ENCODE measurements around the gene CDX2. TPM values are rescaled to one million over a fixed set of nuclear protein-coding genes. Genes with fewer than 3 reads are reported as not detected.
A peak's percentile ranks its signal among the peaks of the same experiment; 100 is the strongest.

CDX2 gene
- total and polyA plus RNA-seq, 2 donors (not counting 1 experiment from before 2014, with no cell fraction given), result not detected

DNA sequence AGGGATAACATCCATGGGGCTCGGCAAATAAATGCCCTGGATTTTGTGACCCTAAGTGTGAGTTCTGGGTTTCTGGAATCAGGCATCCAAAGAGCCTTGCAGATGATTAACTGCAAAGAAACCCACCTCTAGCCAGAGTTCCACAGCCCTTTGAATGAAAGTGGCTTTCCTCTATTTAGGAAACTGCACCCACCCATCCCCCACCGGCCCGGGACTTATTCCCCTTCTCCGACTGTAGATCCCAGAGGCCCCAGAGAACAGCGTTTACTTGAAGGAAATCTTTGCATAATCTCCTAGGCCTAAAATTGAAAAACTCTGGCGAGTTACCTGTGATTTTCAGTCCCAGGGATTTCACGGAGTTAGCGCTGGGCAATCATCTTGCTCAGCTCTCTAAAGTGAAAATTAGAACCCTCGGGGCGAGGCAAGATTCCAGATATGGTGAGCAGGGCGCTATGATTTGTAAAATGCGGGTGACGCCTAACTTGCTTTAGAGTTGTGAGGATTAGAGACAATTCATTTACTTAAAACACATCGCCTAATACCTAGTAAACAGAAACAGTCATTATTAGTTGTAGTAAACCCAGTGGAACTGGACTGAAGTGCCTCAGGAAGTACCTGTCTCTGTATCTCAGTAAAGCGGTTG, 10.0 kb upstream of the CDX2 start:
- H3K27me3 ChIP-seq (replicated peaks in 1 of 4; ENCODE audit: control extremely low read depth in 1 of 4, control insufficient read depth in 3 of 4, insufficient read depth in 4 of 4, low read length in 3 of 4), result peaks cover 0 to 86% (median 65%) of the 10 kb centered on the region in 4 experiments
- H2AFZ ChIP-seq (ENCODE audit: insufficient read depth, low read depth, low read length, poor library complexity, severe bottlenecking), result no peak overlapping the region
- ChIA-PET CTCF (interaction anchor here (1.1 to 10.8 kb wide), 4 partner anchors 9 to 605 kb away, joined by 3 to 327 read pairs (median 4); partner anchors contain the start of gene URAD), POLR2A (no interaction called here)
- no peak overlapping the region for H3K9ac ChIP-seq (ENCODE audit: low read length)
- H3K27me3 Mint-ChIP-seq, result peaks cover 81% of the 10 kb centered on the region
- H4K20me1 ChIP-seq (ENCODE audit: control insufficient read depth, insufficient read depth, low read length, poor library complexity, severe bottlenecking), result no peaks in the 10 kb centered on the region
- DNase-seq, result peak; percentile 24
- no peak for ATAC-seq (ENCODE audit: low read depth)
- TF ChIP-seq, protein P1, sequence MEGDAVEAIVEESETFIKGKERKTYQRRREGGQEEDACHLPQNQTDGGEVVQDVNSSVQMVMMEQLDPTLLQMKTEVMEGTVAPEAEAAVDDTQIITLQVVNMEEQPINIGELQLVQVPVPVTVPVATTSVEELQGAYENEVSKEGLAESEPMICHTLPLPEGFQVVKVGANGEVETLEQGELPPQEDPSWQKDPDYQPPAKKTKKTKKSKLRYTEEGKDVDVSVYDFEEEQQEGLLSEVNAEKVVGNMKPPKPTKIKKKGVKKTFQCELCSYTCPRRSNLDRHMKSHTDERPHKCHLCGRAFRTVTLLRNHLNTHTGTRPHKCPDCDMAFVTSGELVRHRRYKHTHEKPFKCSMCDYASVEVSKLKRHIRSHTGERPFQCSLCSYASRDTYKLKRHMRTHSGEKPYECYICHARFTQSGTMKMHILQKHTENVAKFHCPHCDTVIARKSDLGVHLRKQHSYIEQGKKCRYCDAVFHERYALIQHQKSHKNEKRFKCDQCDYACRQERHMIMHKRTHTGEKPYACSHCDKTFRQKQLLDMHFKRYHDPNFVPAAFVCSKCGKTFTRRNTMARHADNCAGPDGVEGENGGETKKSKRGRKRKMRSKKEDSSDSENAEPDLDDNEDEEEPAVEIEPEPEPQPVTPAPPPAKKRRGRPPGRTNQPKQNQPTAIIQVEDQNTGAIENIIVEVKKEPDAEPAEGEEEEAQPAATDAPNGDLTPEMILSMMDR (IDR thresholded peaks at IDR 0.05), result no peak
- TF ChIP-seq EZH2 (IDR thresholded peaks at IDR 0.05; ENCODE audit: borderline replicate concordance, insufficient read depth, low read depth, low read length, poor library complexity, severe bottlenecking), result no peak
- peaks cover 39% of the 10 kb centered on the region for H3K4me1 Mint-ChIP-seq
- H3K27ac ChIP-seq (ENCODE audit: low read length in 2 of 2), result no peak overlapping the region
- peak overlapping the region in 1 of 5 experiments; percentile 20 for H3K4me3 ChIP-seq (ENCODE audit: control extremely low read depth in 1 of 5, extremely low read depth in 1 of 5, insufficient read depth in 1 of 5, low read depth in 2 of 5, low read length in 4 of 5)
- H3K4me1 ChIP-seq (ENCODE audit: control insufficient read depth in 2 of 2, insufficient read depth in 2 of 2, low read length in 2 of 2), result peaks cover 46 to 51% of the 10 kb centered on the region in 2 donors
- 19% methylated on average over 8 of the region's 15 CpGs for WGBS (ENCODE audit: insufficient coverage)
- peak overlapping the region; percentile 81 for H3K4me3 Mint-ChIP-seq
- H3K79me2 ChIP-seq (ENCODE audit: control insufficient read depth, insufficient read depth, low read length), result no peaks in the 10 kb centered on the region
- peaks cover 0 to 17% (median 0%) of the 10 kb centered on the region in 3 donors for H3K9me3 ChIP-seq (ENCODE audit: control extremely low read depth in 1 of 3, control insufficient read depth in 2 of 3, insufficient read depth in 1 of 3, low read length in 2 of 3)
- H3K4me2 ChIP-seq (replicated peaks; ENCODE audit: low read depth, low read length, poor library complexity, severe bottlenecking), result peak overlapping the region; percentile 66
- no peaks in the 10 kb centered on the region for H3K36me3 ChIP-seq (replicated peaks in 1 of 2; ENCODE audit: control extremely low read depth in 1 of 2, control insufficient read depth in 1 of 2, extremely low read depth in 1 of 2, insufficient read depth in 2 of 2, low read length in 1 of 2)
- intact Hi-C loops (cut with micrococcal nuclease), result no loop called here
- H3K27ac Mint-ChIP-seq, result no peak overlapping the region
- H3K9me3 Mint-ChIP-seq (ENCODE audit: insufficient read depth), result no peaks in the 10 kb centered on the region

DNA sequence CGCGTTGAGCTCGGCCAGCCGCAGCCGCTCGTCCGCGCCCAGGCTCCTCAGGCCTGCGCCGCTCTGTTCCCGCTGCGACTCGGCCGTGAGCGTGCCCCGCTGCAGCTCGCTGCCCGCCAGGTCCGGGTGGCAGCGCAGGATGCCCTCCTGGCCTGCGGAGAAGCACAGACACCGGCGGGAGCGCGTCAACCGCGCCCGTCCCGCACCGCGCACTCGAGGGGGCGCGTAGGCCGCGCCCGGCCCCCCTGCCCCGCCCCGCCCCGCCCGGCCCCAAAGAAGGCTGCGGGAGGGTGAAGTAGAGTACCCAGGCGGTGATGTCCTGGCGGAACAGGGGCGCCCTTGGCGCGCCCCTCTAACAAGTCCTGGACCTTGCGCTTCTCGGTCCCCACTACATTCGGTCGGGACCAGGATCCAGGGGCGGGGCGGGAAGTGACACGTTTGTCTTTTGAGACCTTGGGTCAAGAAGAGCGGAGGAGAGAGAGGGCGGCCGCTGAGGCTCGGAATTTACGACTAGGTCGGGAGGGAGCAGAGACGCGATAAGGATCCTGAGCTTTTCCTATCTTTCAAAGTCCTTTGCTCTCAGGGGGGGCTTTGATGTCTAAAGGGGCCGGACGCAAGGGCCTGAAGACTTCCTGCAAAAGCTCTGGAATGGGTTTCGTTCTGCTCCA, 9.3 kb upstream of the CDX2 start:
- ChIA-PET POLR2A (no interaction called here), CTCF (interaction anchor here (0.6 to 10.8 kb wide), 5 partner anchors 9 to 605 kb away, joined by 3 to 327 read pairs (median 5); partner anchors contain the start of gene URAD)
- ATAC-seq (ENCODE audit: low read depth), result no peak
- no peak overlapping the region for H3K27ac Mint-ChIP-seq
- Histone ChIP-seq H3K79me2 (ENCODE audit: control insufficient read depth, insufficient read depth, low read length) (no peaks in the 10 kb centered on the region), H3K27me3 (replicated peaks in 1 of 4; ENCODE audit: control extremely low read depth in 1 of 4, control insufficient read depth in 3 of 4, insufficient read depth in 4 of 4, low read length in 3 of 4) (peaks cover 0 to 89% (median 67%) of the 10 kb centered on the region in 4 experiments), H3K4me3 (ENCODE audit: control extremely low read depth in 1 of 5, extremely low read depth in 1 of 5, insufficient read depth in 1 of 5, low read depth in 2 of 5, low read length in 4 of 5) (no peak overlapping the region), H3K9ac (ENCODE audit: low read length) (no peak overlapping the region), H3K4me2 (replicated peaks; ENCODE audit: low read depth, low read length, poor library complexity, severe bottlenecking) (peak overlapping the region; percentile 66), H2AFZ (ENCODE audit: insufficient read depth, low read depth, low read length, poor library complexity, severe bottlenecking) (no peak overlapping the region), H3K27ac (ENCODE audit: low read length in 2 of 2) (no peak overlapping the region), H3K9me3 (ENCODE audit: control extremely low read depth in 1 of 3, control insufficient read depth in 2 of 3, insufficient read depth in 1 of 3, low read length in 2 of 3) (peaks cover 0 to 17% (median 0%) of the 10 kb centered on the region in 3 donors), H3K36me3 (replicated peaks in 1 of 2; ENCODE audit: control extremely low read depth in 1 of 2, control insufficient read depth in 1 of 2, extremely low read depth in 1 of 2, insufficient read depth in 2 of 2, low read length in 1 of 2) (no peaks in the 10 kb centered on the region), H3K4me1 (ENCODE audit: control insufficient read depth in 2 of 2, insufficient read depth in 2 of 2, low read length in 2 of 2) (peaks cover 46 to 51% of the 10 kb centered on the region in 2 donors), H4K20me1 (ENCODE audit: control insufficient read depth, insufficient read depth, low read length, poor library complexity, severe bottlenecking) (no peaks in the 10 kb centered on the region)
- WGBS (ENCODE audit: insufficient coverage), result 7% methylated on average over 64 of the region's 65 CpGs
- peaks cover 81% of the 10 kb centered on the region for H3K27me3 Mint-ChIP-seq
- DNase-seq, result no peak
- no peaks in the 10 kb centered on the region for H3K9me3 Mint-ChIP-seq (ENCODE audit: insufficient read depth)
- intact Hi-C loops (cut with micrococcal nuclease), result no loop called here
- H3K4me3 Mint-ChIP-seq, result peak overlapping the region; percentile 81
- peaks cover 39% of the 10 kb centered on the region for H3K4me1 Mint-ChIP-seq
- TF ChIP-seq, protein P1 (IDR thresholded peaks at IDR 0.05), result no peak
- TF ChIP-seq EZH2 (IDR thresholded peaks at IDR 0.05; ENCODE audit: borderline replicate concordance, insufficient read depth, low read depth, low read length, poor library complexity, severe bottlenecking), result no peak

Data from B cell (primary cell).